HEK293T (cell line): ENCODE measurements around the gene CHRNG.

Experiments used
- CTCF ChIA-PET: fragments of 350-600 bp; formaldehyde crosslinking; extraction: SDS; loops from one replicate; lab custom pipeline; 2021; ENCODE audit warnings: antibody characterized with exemption, inconsistent platforms; lab: Yijun Ruan, JAX
- POLR2A ChIA-PET: fragments of 350-600 bp; formaldehyde crosslinking; extraction: SDS; loops from one replicate; lab custom pipeline; 2020; ENCODE audit warnings: antibody characterized with exemption, inconsistent platforms; lab: Yijun Ruan, JAX
- DNase-seq: peaks from one replicate; pipeline ENCODE4 v3.0.0; 2012; ENCODE audit warnings: mixed read lengths; ENCODE audit errors: extremely low spot score
- ARNT ChIP-seq: fragments of 450-650 bp; IDR thresholded peaks from 2 replicates; pipeline ENCODE4 v1.6.1; 2017; ENCODE audit warnings: mild to moderate bottlenecking
- BHLHE40 ChIP-seq: fragments of 450-650 bp; IDR thresholded peaks from 2 replicates; pipeline ENCODE4 v1.6.1; 2016; ENCODE audit warnings: mild to moderate bottlenecking, moderate library complexity, borderline replicate concordance
- CTBP1 ChIP-seq: fragments of 450-650 bp; IDR thresholded peaks from 2 replicates; pipeline ENCODE4 v1.6.1; 2016; ENCODE audit warnings: borderline replicate concordance
- ELF4 ChIP-seq: fragments of 450-650 bp; IDR thresholded peaks from 2 replicates; pipeline ENCODE4 v1.6.1; 2017; ENCODE audit warnings: antibody characterized with exemption
- FOXA1 ChIP-seq: fragments of 450-650 bp; IDR thresholded peaks from 2 replicates; pipeline ENCODE4 v1.6.1; 2016; ENCODE audit warnings: mild to moderate bottlenecking
- FOXK2 ChIP-seq: fragments of 450-650 bp; IDR thresholded peaks from 2 replicates; pipeline ENCODE4 v1.6.1; 2016; ENCODE audit warnings: mild to moderate bottlenecking
- FOXM1 ChIP-seq: fragments of 450-650 bp; IDR thresholded peaks from 2 replicates; pipeline ENCODE4 v1.6.1; 2017; ENCODE audit warnings: mild to moderate bottlenecking, borderline replicate concordance
- HDGF ChIP-seq: fragments of 450-650 bp; IDR thresholded peaks from 2 replicates; pipeline ENCODE4 v1.6.1; 2017; ENCODE audit warnings: antibody characterized with exemption, borderline replicate concordance
- L3MBTL2 ChIP-seq: fragments of 450-650 bp; conservative IDR thresholded peaks from 2 replicates; pipeline ENCODE4 v1.6.1; 2016; ENCODE audit warnings: mild to moderate bottlenecking
- LEF1 ChIP-seq: fragments of 450-650 bp; IDR thresholded peaks from 2 replicates; pipeline ENCODE4 v1.6.1; 2017; ENCODE audit warnings: mild to moderate bottlenecking, borderline replicate concordance
- NFRKB ChIP-seq: fragments of 450-650 bp; IDR thresholded peaks from 2 replicates; pipeline ENCODE4 v1.6.1; 2016; ENCODE audit warnings: mild to moderate bottlenecking, moderate library complexity
- PKNOX1 ChIP-seq: fragments of 450-650 bp; IDR thresholded peaks from 2 replicates; pipeline ENCODE4 v1.6.1; 2016
- SP1 ChIP-seq: fragments of 450-650 bp; IDR thresholded peaks from 2 replicates; pipeline ENCODE4 v1.6.1; 2017
- SUZ12 ChIP-seq: fragments of 450-650 bp; IDR thresholded peaks from 2 replicates; pipeline ENCODE4 v1.6.1; 2016; ENCODE audit warnings: mild to moderate bottlenecking
- TARDBP ChIP-seq: fragments of 450-650 bp; IDR thresholded peaks from 2 replicates; pipeline ENCODE4 v1.6.1; 2016
- ZNF384 ChIP-seq: fragments of 450-650 bp; IDR thresholded peaks from 2 replicates; pipeline ENCODE4 v1.6.1; 2016

Gene CHRNG

GRCh38 chr2:232519581-232520438, 19.7 kb upstream of the CHRNG start, which contains the start of gene PRSS56:
Gene PRSS56, plus strand, starts transcription at chr2:232520388. Its CDS starts 211 bp downstream, at chr2:232520599.
- no peak for DNase-seq
- CTCF ChIA-PET = interaction anchor here (0.5 to 1.5 kb wide), 5 partner anchors 43 to 603 kb away, joined by 3 to 5 read pairs (median 3); no protein-coding TSS in a partner anchor
- TF ChIP-seq ARNT (no peak), NFRKB (no peak), SUZ12 (no peak), PKNOX1 (no peak), ELF4 (no peak), LEF1 (no peak), L3MBTL2 (no peak), FOXA1 (no peak)
- POLR2A ChIA-PET = interaction anchor here (0.9 kb wide), 1 partner anchor 31 kb away, joined by 3 read pairs; the partner anchor contains the start of genes EIF4E2 and TIGD1

GRCh38 chr2:232520489-232520888, 19.0 kb upstream of the CHRNG start:
- no peak for DNase-seq
- ChIA-PET CTCF (interaction anchor here (0.6 to 0.9 kb wide), 4 partner anchors 43 to 510 kb away, joined by 3 to 4 read pairs (median 3); no protein-coding TSS in a partner anchor), POLR2A (no interaction called here)
- TF ChIP-seq L3MBTL2 (no peak), SUZ12 (no peak), ELF4 (no peak), FOXA1 (no peak), FOXM1 (no peak), BHLHE40 (no peak), CTBP1 (no peak), PKNOX1 (no peak), FOXK2 (no peak), ARNT (no peak), HDGF (no peak), NFRKB (no peak), ZNF384 (no peak), TARDBP (no peak), LEF1 (no peak), SP1 (no peak)

GRCh38 chr2:232521098-232521497, 18.4 kb upstream of the CHRNG start:
- TF ChIP-seq ZNF384 (no peak), SUZ12 (no peak), HDGF (no peak), SP1 (no peak), ELF4 (no peak), L3MBTL2 (no peak), PKNOX1 (no peak), ARNT (no peak), FOXM1 (no peak)
- CTCF ChIA-PET = interaction anchor here (0.6 to 0.9 kb wide), 4 partner anchors 44 to 177 kb away, joined by 3 read pairs; no protein-coding TSS in a partner anchor
- no peak for DNase-seq
- POLR2A ChIA-PET = no interaction called here

- POLR2A ChIA-PET = no interaction called here
- TF ChIP-seq TARDBP (no peak), ZNF384 (no peak), SUZ12 (no peak)
- DNase-seq = peak; percentile 82
- CTCF ChIA-PET = interaction anchor here (0.6 to 1.6 kb wide), 6 partner anchors 17 to 621 kb away, joined by 3 to 5 read pairs (median 3); partner anchors contain the start of gene CHRNG
Observed at GRCh38 chr2:232521959-232522622, 17.4 kb upstream of the CHRNG start.

GRCh38 chr2:232522623-232523401, 16.7 kb upstream of the CHRNG start:
- no peak for DNase-seq
- CTCF ChIA-PET = interaction anchor here (0.6 to 1.6 kb wide), 9 partner anchors 9 to 672 kb away, joined by 3 to 5 read pairs (median 3); partner anchors contain the start of gene CHRNG
- no peak for TF ChIP-seq L3MBTL2
- TF ChIP-seq LEF1 = no peak
- no peak for TF ChIP-seq BHLHE40
- no peak for TF ChIP-seq SP1
- TF ChIP-seq FOXA1 = no peak
- no peak for TF ChIP-seq ARNT
- TF ChIP-seq PKNOX1 = no peak
- TF ChIP-seq ELF4 = no peak
- no peak for TF ChIP-seq NFRKB
- no peak for TF ChIP-seq FOXM1
- no peak for TF ChIP-seq ZNF384
- no peak for TF ChIP-seq SUZ12
- no peak for TF ChIP-seq FOXK2
- TF ChIP-seq TARDBP = no peak
- POLR2A ChIA-PET = interaction anchor here (2.1 kb wide), 1 partner anchor 28 kb away, joined by 8 read pairs; the partner anchor contains the start of genes EIF4E2 and TIGD1
